ENCODE measurements around the gene TLL1. TPM values are rescaled to one million over a fixed set of nuclear protein-coding genes. Genes with fewer than 3 reads are reported as not detected.

The TLL1 gene
- total and polyA plus RNA-seq, 2 experiments from 2014 or later = 0.06 TPM; not detected in 1

DNA sequence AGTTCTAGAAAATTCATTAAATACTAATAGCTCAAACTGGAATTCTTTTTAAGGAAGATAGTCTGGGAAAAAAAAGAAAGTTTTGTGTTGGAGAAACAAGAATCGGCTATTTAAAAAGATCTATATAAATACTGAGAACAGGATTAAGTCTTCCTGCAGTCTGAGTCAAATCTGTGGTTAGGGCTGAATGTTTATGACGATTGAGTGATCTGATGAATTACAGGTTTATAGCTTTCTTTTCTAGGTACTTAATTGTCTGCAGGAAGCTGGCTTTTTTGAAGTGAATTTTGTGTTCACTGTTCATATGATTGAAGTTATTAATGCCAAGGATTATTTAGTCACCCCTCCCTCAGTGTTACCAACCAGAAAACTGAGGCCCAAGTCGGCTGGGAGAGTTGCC lies 42.2 kb downstream of the TLL1 start:
- no peaks in the 10 kb centered on the region for H3K27me3 ChIP-seq
- no peaks in the 10 kb centered on the region for H3K9me3 ChIP-seq (ENCODE audit: low read depth)
- no peak for DNase-seq (ENCODE audit: low read depth in 1 of 2, low spot score in 1 of 2)
- H3K36me3 ChIP-seq = no peaks in the 10 kb centered on the region
- TF ChIP-seq, protein P1, sequence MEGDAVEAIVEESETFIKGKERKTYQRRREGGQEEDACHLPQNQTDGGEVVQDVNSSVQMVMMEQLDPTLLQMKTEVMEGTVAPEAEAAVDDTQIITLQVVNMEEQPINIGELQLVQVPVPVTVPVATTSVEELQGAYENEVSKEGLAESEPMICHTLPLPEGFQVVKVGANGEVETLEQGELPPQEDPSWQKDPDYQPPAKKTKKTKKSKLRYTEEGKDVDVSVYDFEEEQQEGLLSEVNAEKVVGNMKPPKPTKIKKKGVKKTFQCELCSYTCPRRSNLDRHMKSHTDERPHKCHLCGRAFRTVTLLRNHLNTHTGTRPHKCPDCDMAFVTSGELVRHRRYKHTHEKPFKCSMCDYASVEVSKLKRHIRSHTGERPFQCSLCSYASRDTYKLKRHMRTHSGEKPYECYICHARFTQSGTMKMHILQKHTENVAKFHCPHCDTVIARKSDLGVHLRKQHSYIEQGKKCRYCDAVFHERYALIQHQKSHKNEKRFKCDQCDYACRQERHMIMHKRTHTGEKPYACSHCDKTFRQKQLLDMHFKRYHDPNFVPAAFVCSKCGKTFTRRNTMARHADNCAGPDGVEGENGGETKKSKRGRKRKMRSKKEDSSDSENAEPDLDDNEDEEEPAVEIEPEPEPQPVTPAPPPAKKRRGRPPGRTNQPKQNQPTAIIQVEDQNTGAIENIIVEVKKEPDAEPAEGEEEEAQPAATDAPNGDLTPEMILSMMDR (IDR thresholded peaks at IDR 0.05; ENCODE audit: low read depth, low read length) = no peak
- H3K4me3 ChIP-seq = no peak overlapping the region
- H3K27ac ChIP-seq = no peak overlapping the region
- H3K4me1 ChIP-seq (ENCODE audit: low read depth) = no peaks in the 10 kb centered on the region

DNA sequence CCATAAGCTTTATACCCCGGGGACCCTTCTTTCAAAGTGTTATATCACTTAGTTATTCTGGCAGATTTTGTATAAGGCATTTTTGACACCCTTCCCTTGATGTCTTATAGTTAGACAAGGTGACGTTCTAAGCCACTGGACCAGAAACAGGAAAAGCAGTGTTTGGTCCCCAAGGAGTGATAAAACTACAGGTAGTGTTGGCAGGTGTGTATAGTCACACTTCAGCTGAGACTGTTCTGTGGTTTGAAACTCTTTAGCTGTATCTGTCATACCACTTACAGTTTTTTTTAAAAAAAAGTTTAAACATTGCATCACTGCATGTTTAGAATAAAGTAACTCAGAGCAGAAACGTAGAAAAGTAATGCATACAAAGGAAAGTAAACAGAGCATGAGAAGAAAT lies 48.5 kb downstream of the TLL1 start:
- DNase-seq (ENCODE audit: low read depth in 1 of 2, low spot score in 1 of 2) = no peak
- H3K27me3 ChIP-seq = no peaks in the 10 kb centered on the region
- no peak overlapping the region for H3K27ac ChIP-seq
- no peaks in the 10 kb centered on the region for H3K36me3 ChIP-seq
- H3K4me1 ChIP-seq (ENCODE audit: low read depth) = no peaks in the 10 kb centered on the region
- H3K4me3 ChIP-seq = no peak overlapping the region
- H3K9me3 ChIP-seq (ENCODE audit: low read depth) = no peaks in the 10 kb centered on the region
- TF ChIP-seq, protein P1 (IDR thresholded peaks at IDR 0.05; ENCODE audit: low read depth, low read length) = no peak

DNA sequence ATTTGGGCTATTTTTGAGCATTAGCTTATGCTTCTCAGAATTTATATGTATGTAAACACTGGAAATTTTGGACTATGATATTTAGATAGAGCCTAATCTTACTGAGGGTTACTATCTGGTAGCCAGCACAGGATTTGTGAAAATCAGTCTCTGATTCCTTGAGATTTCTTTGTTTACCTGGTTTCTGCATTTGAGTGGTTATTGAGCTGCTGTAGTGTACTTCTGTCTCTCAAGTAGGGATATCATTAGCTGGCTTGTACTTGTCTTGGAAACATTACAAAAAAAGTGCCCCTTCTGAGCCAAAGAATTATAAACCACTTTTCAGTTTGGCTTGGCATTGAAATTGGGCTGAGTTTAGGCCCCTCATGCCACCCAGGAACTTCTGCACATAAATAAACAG lies 49.7 kb downstream of the TLL1 start:
- no peaks in the 10 kb centered on the region for H3K36me3 ChIP-seq
- no peaks in the 10 kb centered on the region for H3K4me1 ChIP-seq (ENCODE audit: low read depth)
- no peak overlapping the region for H3K4me3 ChIP-seq
- no peak overlapping the region for H3K27ac ChIP-seq
- no peaks in the 10 kb centered on the region for H3K27me3 ChIP-seq
- TF ChIP-seq, protein P1 (IDR thresholded peaks at IDR 0.05; ENCODE audit: low read depth, low read length) = no peak
- no peaks in the 10 kb centered on the region for H3K9me3 ChIP-seq (ENCODE audit: low read depth)
- DNase-seq (ENCODE audit: low read depth in 1 of 2, low spot score in 1 of 2) = no peak

DNA sequence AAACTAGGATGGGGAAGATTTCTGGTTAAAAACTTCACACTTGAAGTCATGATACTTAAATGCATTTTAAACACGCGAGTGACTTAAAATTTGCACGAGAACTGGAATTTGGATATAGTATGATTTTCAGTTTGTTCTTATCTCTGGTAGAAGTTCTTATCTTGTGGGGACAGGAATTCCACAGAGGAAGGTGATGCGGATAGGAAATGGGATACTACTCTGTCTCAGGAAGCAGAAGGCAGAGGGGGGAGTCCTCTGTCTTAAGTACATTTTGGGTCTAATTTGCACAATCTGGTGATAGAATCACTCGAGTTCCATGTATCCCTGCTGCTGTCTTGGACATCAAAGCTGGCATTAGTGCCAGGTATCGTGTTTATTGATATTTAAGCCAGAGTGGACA lies 53.3 kb downstream of the TLL1 start:
- no peak overlapping the region for H3K4me3 ChIP-seq
- TF ChIP-seq, protein P1 (IDR thresholded peaks at IDR 0.05; ENCODE audit: low read depth, low read length) = no peak
- no peaks in the 10 kb centered on the region for H3K36me3 ChIP-seq
- DNase-seq (ENCODE audit: low read depth in 1 of 2, low spot score in 1 of 2) = no peak
- no peak overlapping the region for H3K27ac ChIP-seq
- no peaks in the 10 kb centered on the region for H3K4me1 ChIP-seq (ENCODE audit: low read depth)
- H3K9me3 ChIP-seq (ENCODE audit: low read depth) = no peaks in the 10 kb centered on the region
- no peaks in the 10 kb centered on the region for H3K27me3 ChIP-seq

DNA sequence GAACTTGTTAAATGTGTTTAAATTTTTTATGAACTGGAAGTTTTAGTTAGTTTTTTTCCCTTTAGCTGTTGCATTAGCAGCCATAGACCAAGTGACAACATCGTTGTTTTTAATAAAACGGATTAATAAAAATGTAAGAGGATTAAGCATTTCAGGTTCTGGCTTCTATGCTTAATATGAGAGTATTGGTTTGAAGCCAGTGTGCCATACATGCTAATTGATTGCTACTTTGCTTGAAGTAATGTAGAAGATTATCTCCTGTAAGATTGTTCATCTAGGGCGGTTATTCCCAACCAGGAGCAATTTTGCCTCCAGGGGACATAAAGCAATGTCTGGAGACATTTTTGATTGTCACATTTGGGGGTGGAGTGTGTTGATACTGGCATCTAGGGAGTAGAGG lies 54.3 kb downstream of the TLL1 start:
- H3K4me1 ChIP-seq (ENCODE audit: low read depth) = no peaks in the 10 kb centered on the region
- no peaks in the 10 kb centered on the region for H3K9me3 ChIP-seq (ENCODE audit: low read depth)
- no peaks in the 10 kb centered on the region for H3K36me3 ChIP-seq
- TF ChIP-seq, protein P1 (IDR thresholded peaks at IDR 0.05; ENCODE audit: low read depth, low read length) = no peak
- no peaks in the 10 kb centered on the region for H3K27me3 ChIP-seq
- H3K27ac ChIP-seq = no peak overlapping the region
- no peak overlapping the region for H3K4me3 ChIP-seq
- DNase-seq (ENCODE audit: low read depth in 1 of 2, low spot score in 1 of 2) = no peak

DNA sequence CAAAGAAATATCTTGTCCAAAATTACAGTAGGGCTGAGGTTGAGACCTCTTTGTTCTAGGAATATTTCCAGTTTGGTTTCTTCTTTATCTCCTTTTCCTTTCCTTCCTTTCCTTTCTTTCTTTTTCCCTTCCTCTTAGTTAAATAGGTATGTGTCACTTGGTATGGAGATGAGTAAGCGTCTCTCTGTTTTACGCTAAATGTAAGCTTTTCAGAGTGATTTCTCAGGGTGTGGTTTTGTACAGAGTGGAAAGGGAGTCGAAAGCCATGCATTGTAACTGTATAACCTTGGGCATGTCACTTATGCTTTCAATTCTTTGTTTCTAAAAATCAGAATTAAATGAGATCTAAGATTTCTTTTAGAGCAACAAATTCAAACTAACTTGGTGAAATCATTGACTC lies 54.8 kb downstream of the TLL1 start:
- no peaks in the 10 kb centered on the region for H3K4me1 ChIP-seq (ENCODE audit: low read depth)
- TF ChIP-seq, protein P1 (IDR thresholded peaks at IDR 0.05; ENCODE audit: low read depth, low read length) = no peak
- no peak for DNase-seq (ENCODE audit: low read depth in 1 of 2, low spot score in 1 of 2)
- H3K27ac ChIP-seq = no peak overlapping the region
- no peaks in the 10 kb centered on the region for H3K9me3 ChIP-seq (ENCODE audit: low read depth)
- no peak overlapping the region for H3K4me3 ChIP-seq
- no peaks in the 10 kb centered on the region for H3K36me3 ChIP-seq
- no peaks in the 10 kb centered on the region for H3K27me3 ChIP-seq
